IMR-90 (cell line): ENCODE measurements around the gene WDR43. TPM values are rescaled to one million over a fixed set of nuclear protein-coding genes. Genes with fewer than 3 reads are reported as not detected.
A peak's percentile ranks its signal among the peaks of the same experiment; 100 is the strongest.

Source experiments
- ATAC-seq: fragments of 200-7000 bp; cut with Tn5 transposase; 2 replicates; pipeline ENCODE4 v1.9.1; 2020; ENCODE audit warnings: low read depth, mild to moderate bottlenecking, moderate library complexity
- BruUV-seq: library from RNA; stranded (reverse); fragments of 400-500 nt; replicated peaks from 2 replicates; lab custom pipeline; 2021; lab: Mats Ljungman, UMichigan
- CTCF ChIA-PET: fragments of 300-600 bp; formaldehyde crosslinking; extraction: SDS; loops from one replicate; lab custom pipeline; 2021; ENCODE audit warnings: antibody characterized with exemption; lab: Yijun Ruan, JAX
- POLR2A ChIA-PET: fragments of 300-600 bp; sonication (Branson Sonifier 250); formaldehyde crosslinking; loops from one replicate; lab custom pipeline; 2022; ENCODE audit warnings: antibody characterized with exemption; ENCODE audit not compliant: unreplicated experiment; lab: Charles Lee
- DNase-seq: peaks from one replicate; pipeline ENCODE4 v3.0.0; 2013
- H2AFZ ChIP-seq: replicated peaks from 2 replicates; pipeline ENCODE3; 2013; ENCODE audit warnings: low read length, mild to moderate bottlenecking; ENCODE audit not compliant: poor library complexity
- H2AK5ac ChIP-seq: 2 replicates; pipeline ENCODE4 v1.6.1; 2013; ENCODE audit warnings: low read depth, low read length, inconsistent platforms
- H2AK9ac ChIP-seq: replicated peaks from 2 replicates; pipeline ENCODE3; 2013; ENCODE audit warnings: mild to moderate bottlenecking, low read depth, low read length, moderate library complexity; ENCODE audit not compliant: poor library complexity
- H2BK120ac ChIP-seq: 2 replicates; pipeline ENCODE4 v1.6.1; 2013; ENCODE audit warnings: low read depth, low read length, inconsistent platforms
- H2BK15ac ChIP-seq: 3 replicates; pipeline ENCODE4 v1.6.1; 2013; ENCODE audit warnings: low read depth, low read length, inconsistent platforms
- H2BK20ac ChIP-seq: 2 replicates; pipeline ENCODE4 v1.6.1; 2013; ENCODE audit warnings: low read depth, mild to moderate bottlenecking, inconsistent platforms, low read length, moderate library complexity
- H2BK5ac ChIP-seq: 2 replicates; pipeline ENCODE4 v1.6.1; 2013; ENCODE audit warnings: mild to moderate bottlenecking, low read depth, low read length, inconsistent platforms; ENCODE audit not compliant: poor library complexity, severe bottlenecking
- H3K14ac ChIP-seq: replicated peaks from 2 replicates; pipeline ENCODE4 v1.6.1; 2013; ENCODE audit warnings: low read depth, low read length, inconsistent platforms
- H3K18ac ChIP-seq: 2 replicates; pipeline ENCODE4 v1.6.1; 2013; ENCODE audit warnings: low read depth, low read length, control low read depth
- H3K23ac ChIP-seq: 2 replicates; pipeline ENCODE4 v1.6.1; 2013; ENCODE audit warnings: low read depth, low read length, inconsistent platforms
- H3K27ac ChIP-seq: 2 replicates; pipeline ENCODE4 v1.5.1; 2013; ENCODE audit warnings: mild to moderate bottlenecking, control low read depth, low read length; ENCODE audit not compliant: insufficient read depth
- H3K27me3 ChIP-seq: 2 replicates; pipeline ENCODE4 v1.6.1; 2013; ENCODE audit warnings: low read length; ENCODE audit not compliant: control insufficient read depth, insufficient read depth
- H3K36me3 ChIP-seq: 2 replicates; pipeline ENCODE4 v1.6.1; 2013; ENCODE audit warnings: low read length, mixed read lengths; ENCODE audit not compliant: control insufficient read depth, insufficient read depth
- H3K4ac ChIP-seq: 2 replicates; pipeline ENCODE4 v1.6.1; 2013; ENCODE audit warnings: low read depth, low read length, inconsistent platforms
- H3K4me1 ChIP-seq: 2 replicates; pipeline ENCODE4 v1.6.1; 2013; ENCODE audit warnings: low read length, mixed read lengths; ENCODE audit not compliant: control insufficient read depth, insufficient read depth
- H3K4me2 ChIP-seq: 2 replicates; pipeline ENCODE4 v1.6.1; 2013; ENCODE audit warnings: low read depth, mild to moderate bottlenecking, control low read depth, low read length, moderate library complexity
- H3K4me3 ChIP-seq: 2 replicates; pipeline ENCODE4 v1.5.1; 2013; ENCODE audit warnings: low read depth, mild to moderate bottlenecking, control low read depth, low read length, moderate library complexity; ENCODE audit not compliant: insufficient read depth
- H3K56ac ChIP-seq: 2 replicates; pipeline ENCODE4 v1.6.1; 2013; ENCODE audit warnings: low read length, inconsistent platforms; ENCODE audit not compliant: insufficient read depth; ENCODE audit errors: extremely low read depth
- H3K79me1 ChIP-seq, 2 experiments: 2 replicates each; pipeline ENCODE4 v1.6.1; 2013; ENCODE audit warnings: low read length in 2 of 2, inconsistent platforms in 1 of 2, low read depth in 1 of 2
- H3K9ac ChIP-seq: 2 replicates; pipeline ENCODE4 v1.6.1; 2013; ENCODE audit warnings: low read depth, low read length, control low read depth
- H3K9me1 ChIP-seq: 2 replicates; pipeline ENCODE4 v1.6.1; 2013; ENCODE audit warnings: low read length, inconsistent platforms; ENCODE audit not compliant: insufficient read depth
- H3K9me3 ChIP-seq: 2 replicates; pipeline ENCODE4 v1.6.1; 2013; ENCODE audit warnings: low read length; ENCODE audit not compliant: control insufficient read depth, insufficient read depth
- H4K20me1 ChIP-seq: 2 replicates; pipeline ENCODE4 v1.6.1; 2013; ENCODE audit warnings: low read length, inconsistent platforms; ENCODE audit not compliant: insufficient read depth
- H4K5ac ChIP-seq: 2 replicates; pipeline ENCODE4 v1.6.1; 2013; ENCODE audit warnings: mild to moderate bottlenecking, low read depth, low read length, control low read depth
- H4K8ac ChIP-seq, 2 experiments: 2 replicates each; pipeline ENCODE4 v1.6.1; 2013; ENCODE audit warnings: low read depth in 2 of 2, low read length in 2 of 2, control low read depth in 1 of 2, inconsistent platforms in 1 of 2
- H4K91ac ChIP-seq: 2 replicates; pipeline ENCODE4 v1.6.1; 2013; ENCODE audit warnings: low read depth, low read length, inconsistent platforms; ENCODE audit not compliant: insufficient read depth
- BHLHE40 ChIP-seq: fragments of 150-350 bp; IDR thresholded peaks from 2 replicates; pipeline ENCODE4 v1.6.1; 2016; ENCODE audit warnings: mild to moderate bottlenecking, low read depth, low read length
- CEBPB ChIP-seq: IDR thresholded peaks from 2 replicates; pipeline ENCODE4 v1.6.1; 2012; ENCODE audit warnings: low read depth, low read length, improper control_type of control experiment
- CHD1 ChIP-seq: IDR thresholded peaks from 2 replicates; pipeline ENCODE4 v1.6.1; 2012; ENCODE audit warnings: low read depth, low read length, improper control_type of control experiment
- ELK1 ChIP-seq: fragments of 150-350 bp; IDR thresholded peaks from 2 replicates; pipeline ENCODE4 v1.6.1; 2016; ENCODE audit warnings: low read depth, mild to moderate bottlenecking, low read length, moderate library complexity, borderline replicate concordance
- FOS ChIP-seq: fragments of 150-350 bp; IDR thresholded peaks from 2 replicates; pipeline ENCODE4 v1.6.1; 2016; ENCODE audit warnings: low read depth, low read length
- MAFK ChIP-seq: IDR thresholded peaks from 2 replicates; pipeline ENCODE4 v1.6.1; 2012; ENCODE audit warnings: low read depth, low read length, improper control_type of control experiment
- MXI1 ChIP-seq: IDR thresholded peaks from 2 replicates; pipeline ENCODE4 v1.6.1; 2012; ENCODE audit warnings: low read depth, mild to moderate bottlenecking, low read length, moderate library complexity, borderline replicate concordance
- NFE2L2 ChIP-seq: fragments of 150-350 bp; IDR thresholded peaks from 2 replicates; pipeline ENCODE4 v1.6.1; 2016; ENCODE audit warnings: low read depth, mild to moderate bottlenecking, low read length
- POLR2A ChIP-seq: IDR thresholded peaks from 2 replicates; pipeline ENCODE4 v1.6.1; 2012; ENCODE audit warnings: mild to moderate bottlenecking, low read depth, low read length
- RAD21 ChIP-seq: IDR thresholded peaks from 2 replicates; pipeline ENCODE4 v1.6.1; 2012; ENCODE audit warnings: low read length, improper control_type of control experiment
- RCOR1 ChIP-seq: IDR thresholded peaks from 2 replicates; pipeline ENCODE4 v1.6.1; 2012; ENCODE audit warnings: mild to moderate bottlenecking, low read length, improper control_type of control experiment; ENCODE audit not compliant: insufficient replicate concordance
- RFX5 ChIP-seq: IDR thresholded peaks from 2 replicates; pipeline ENCODE4 v1.8.0; 2012; ENCODE audit warnings: low read depth, mild to moderate bottlenecking, low read length, moderate library complexity
- SMC3 ChIP-seq: fragments of 150-350 bp; IDR thresholded peaks from 2 replicates; pipeline ENCODE4 v1.6.1; 2016; ENCODE audit warnings: low read depth, mild to moderate bottlenecking, antibody characterized with exemption, low read length, moderate library complexity
- USF2 ChIP-seq: fragments of 150-350 bp; IDR thresholded peaks from 2 replicates; pipeline ENCODE4 v1.6.1; 2017; ENCODE audit warnings: mild to moderate bottlenecking, antibody characterized with exemption, low read length, low read depth
- WGBS, 2 experiments: methylation state at CpG; one replicate each; pipeline versions ENCODE4 v1.1.5 to v1.1.7; 2013; ENCODE audit warnings: missing lambda C conversion rate in 2 of 2; ENCODE audit not compliant: insufficient read length in 1 of 2; ENCODE audit errors: extremely low coverage in 2 of 2; 5-methylcytosine and 5-hydroxymethylcytosine counted together
- dilution Hi-C: fragments of 300-500 bp; cut with HindIII; formaldehyde crosslinking; loops from one replicate; pipeline ENCODE4 v1.14.3; 2018; ENCODE audit warnings: low sequenced_read_pairs; ENCODE audit not compliant: unreplicated experiment
- in situ Hi-C: fragments of 300-500 bp; cut with MboI; formaldehyde crosslinking; loops from 3 replicates; pipeline ENCODE4 v1.14.3; 2019; ENCODE audit warnings: low sequenced_read_pairs, inconsistent platforms, mixed read lengths
- intact Hi-C: fragments of 100-400 bp; cut with micrococcal nuclease; formaldehyde crosslinking; loops from 2 replicates; pipeline ENCODE4 v1.10.0; 2022
- polyA plus RNA-seq, 3 experiments: library from polyadenylated mRNA; depleted of rRNA; stranded (reverse); fragments of >200 nt; gene quantifications; 2 replicates each; pipeline ENCODE4 v1.2.3, GENCODE V29; 2012; ENCODE audit warnings: low replicate concordance in 1 of 3
- total RNA-seq: library from RNA; depleted of rRNA; stranded (reverse); fragments of >200 nt; gene quantifications from 2 replicates; pipeline ENCODE4 v1.2.3, GENCODE V29; 2012

Gene WDR43
- total and polyA plus RNA-seq, 2 of the 4 experiments (the other 2 are of a cell fraction), result 40.3 to 300 TPM

GRCh38 chr2:28895189-28895893 lies 874 bp downstream of the WDR43 start:
- peaks cover 2% of the 10 kb centered on the region; the same call in 1 of the 2 replicates for H3K4me1 ChIP-seq
- peak overlapping the region; percentile 95 for H3K4me2 ChIP-seq
- peak overlapping the region; percentile 97 for H2AK9ac ChIP-seq
- H3K56ac ChIP-seq, result peak overlapping the region; percentile 70; the same call in 1 of the 2 replicates
- H2BK120ac ChIP-seq, result no peak overlapping the region
- ATAC-seq (peak; percentile 19), DNase-seq (peak; percentile 54)
- peak overlapping the region; percentile 90 for H2AFZ ChIP-seq
- H3K4me3 ChIP-seq, result peak overlapping the region; percentile 88
- H2BK5ac ChIP-seq, result peak overlapping the region; percentile 61
- in situ Hi-C loops (no loop called here), intact Hi-C loops (loop anchor here (10.0 kb wide), 1 partner anchor 231 kb away; no protein-coding TSS in a partner anchor), dilution Hi-C loops (no loop called here)
- H3K4ac ChIP-seq, result peak overlapping the region; percentile 92
- no peaks in the 10 kb centered on the region for H3K27me3 ChIP-seq
- H3K79me1 ChIP-seq, result peaks cover 0 to 27% of the 10 kb centered on the region in 2 experiments; a peak in 2 of 4 replicates
- ChIA-PET POLR2A (interaction anchor here (0.6 kb wide), 1 partner anchor 10 kb away, joined by 11 read pairs; no protein-coding TSS in a partner anchor), CTCF (interaction anchor here (1.3 kb wide), 1 partner anchor 85 kb away, joined by 3 read pairs; no protein-coding TSS in a partner anchor)
- no peak overlapping the region for H2BK15ac ChIP-seq
- BruUV-seq, result no TSS peak
- no peak overlapping the region; the same call in 1 of the 2 replicates for H4K5ac ChIP-seq
- peak overlapping the region; percentile 95 for H2AK5ac ChIP-seq
- no peak overlapping the region for H4K91ac ChIP-seq
- H3K27ac ChIP-seq, result peak overlapping the region; percentile 88
- H3K9ac ChIP-seq, result peak overlapping the region; percentile 78
- no peaks in the 10 kb centered on the region for H3K36me3 ChIP-seq
- 0 out of 2 replicates have a peak, but pooled peaks cover 2% of the 10 kb centered on the region for H3K9me1 ChIP-seq
- H4K20me1 ChIP-seq, result peaks cover 51% of the 10 kb centered on the region
- H3K23ac ChIP-seq, result peak overlapping the region; percentile 87
- H4K8ac ChIP-seq, result peak overlapping the region; percentile 73 to 94; a peak in 3 of 4 replicates
- no peak overlapping the region for H2BK20ac ChIP-seq
- WGBS, 2 experiments, result 0% methylated on average over 1 of the region's 19 CpGs; no CpG with 5 or more reads in 1 of the 2 experiments
- 0 out of 2 replicates have a peak overlapping the region, but pooled peaks have one; percentile 1 for H3K18ac ChIP-seq
- peak overlapping the region; percentile 86 for H3K14ac ChIP-seq
- no peaks in the 10 kb centered on the region for H3K9me3 ChIP-seq
- TF ChIP-seq NFE2L2 (no peak), MXI1 (peak; percentile 71), CHD1 (no peak), FOS (no peak), ELK1 (no peak), BHLHE40 (0 out of 2 replicates have a peak, but pooled peaks have one; percentile 3), CEBPB (0 out of 2 replicates have a peak, but pooled peaks have one; percentile 37), RAD21 (no peak), POLR2A (no peak), MAFK (0 out of 2 replicates have a peak, but pooled peaks have one; percentile 5), RFX5 (no peak), SMC3 (no peak), RCOR1 (no peak), USF2 (peak; percentile 52; the same call in 1 of the 2 replicates)
